HG02870 (cell line): ENCODE results near the gene TRIM69.

ENCODE experiments used
- ATAC-seq: cut with Tn5 transposase; IDR thresholded peaks from one replicate; pipeline ENCODE4 v1.9.1; 2021; ENCODE audit warnings: mild to moderate bottlenecking, moderate library complexity; ENCODE audit not compliant: unreplicated experiment

The TRIM69 gene

GRCh38 chr15:44801364-44801763 is 65.0 kb downstream of the TRIM69 start:
- ATAC-seq = no peak

- ATAC-seq = no peak
These were observed 65.5 kb downstream of the TRIM69 start for GRCh38 chr15:44801797-44802196.

GRCh38 chr15:44802336-44802735 is 66.0 kb downstream of the TRIM69 start:
- ATAC-seq = no peak

GRCh38 chr15:44804298-44805046 is 68.1 kb downstream of the TRIM69 start:
- ATAC-seq = peak; percentile 82

- ATAC-seq = no peak
These were observed 72.2 kb downstream of the TRIM69 start for GRCh38 chr15:44808557-44808956.

- no peak for ATAC-seq
These were observed 73.9 kb downstream of the TRIM69 start for GRCh38 chr15:44810237-44810636.

- no peak for ATAC-seq
These were observed 75.0 kb downstream of the TRIM69 start for GRCh38 chr15:44811337-44811736.

- ATAC-seq = no peak
These were observed 75.7 kb downstream of the TRIM69 start for GRCh38 chr15:44812029-44812517.

- no peak for ATAC-seq
These were observed 76.9 kb downstream of the TRIM69 start for GRCh38 chr15:44813231-44813630.
